ENCODE measurements around the gene TBPL2.
A peak's percentile ranks its signal among the peaks of the same experiment; 100 is the strongest.

TBPL2 gene

DNA sequence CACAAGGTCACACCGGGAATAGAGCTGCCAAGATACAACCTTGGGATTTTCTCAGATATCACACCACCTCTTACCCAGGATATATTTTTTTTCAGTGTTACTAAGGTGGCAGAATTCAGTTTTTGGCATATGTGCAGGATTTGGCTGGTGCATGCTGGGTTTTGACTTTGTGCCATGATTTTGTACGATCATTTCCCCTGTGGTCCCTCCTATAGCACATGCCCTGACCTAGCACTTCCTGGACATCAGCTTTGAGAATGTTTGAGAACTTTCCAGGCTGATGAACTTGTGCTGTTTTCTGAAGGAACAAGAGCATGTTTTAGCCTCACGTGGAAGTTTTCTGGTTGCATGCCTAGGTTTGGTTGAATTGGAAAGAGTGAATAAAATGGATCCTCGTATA lies 11.0 kb upstream of the TBPL2 start:
- H3K4me3 ChIP-seq = no peak overlapping the region
- H3K27ac ChIP-seq = no peak overlapping the region
- no peak for DNase-seq (ENCODE audit: low spot score)

DNA sequence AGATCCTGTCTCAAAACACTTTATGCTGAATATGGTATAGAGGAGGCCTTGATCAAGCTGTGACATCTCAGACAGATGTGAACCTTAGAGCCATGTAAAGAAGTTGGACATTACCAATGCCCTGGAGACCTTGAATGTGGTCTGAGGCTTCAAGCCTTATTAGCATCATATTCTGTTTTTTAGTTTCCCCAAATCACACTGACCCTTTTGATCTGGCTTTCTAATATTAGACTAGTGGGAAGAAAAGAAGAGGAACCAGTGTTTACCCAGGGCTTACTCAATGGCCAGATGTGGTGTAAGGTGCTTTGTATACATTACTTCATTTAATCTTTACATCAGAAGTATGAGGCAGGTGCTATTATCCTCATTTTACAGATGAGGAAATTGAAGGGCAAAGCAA lies 10.6 kb upstream of the TBPL2 start:
- no peak overlapping the region for H3K27ac ChIP-seq
- DNase-seq (ENCODE audit: low spot score) = no peak
- H3K4me3 ChIP-seq = no peak overlapping the region
- TF ChIP-seq, protein P1, sequence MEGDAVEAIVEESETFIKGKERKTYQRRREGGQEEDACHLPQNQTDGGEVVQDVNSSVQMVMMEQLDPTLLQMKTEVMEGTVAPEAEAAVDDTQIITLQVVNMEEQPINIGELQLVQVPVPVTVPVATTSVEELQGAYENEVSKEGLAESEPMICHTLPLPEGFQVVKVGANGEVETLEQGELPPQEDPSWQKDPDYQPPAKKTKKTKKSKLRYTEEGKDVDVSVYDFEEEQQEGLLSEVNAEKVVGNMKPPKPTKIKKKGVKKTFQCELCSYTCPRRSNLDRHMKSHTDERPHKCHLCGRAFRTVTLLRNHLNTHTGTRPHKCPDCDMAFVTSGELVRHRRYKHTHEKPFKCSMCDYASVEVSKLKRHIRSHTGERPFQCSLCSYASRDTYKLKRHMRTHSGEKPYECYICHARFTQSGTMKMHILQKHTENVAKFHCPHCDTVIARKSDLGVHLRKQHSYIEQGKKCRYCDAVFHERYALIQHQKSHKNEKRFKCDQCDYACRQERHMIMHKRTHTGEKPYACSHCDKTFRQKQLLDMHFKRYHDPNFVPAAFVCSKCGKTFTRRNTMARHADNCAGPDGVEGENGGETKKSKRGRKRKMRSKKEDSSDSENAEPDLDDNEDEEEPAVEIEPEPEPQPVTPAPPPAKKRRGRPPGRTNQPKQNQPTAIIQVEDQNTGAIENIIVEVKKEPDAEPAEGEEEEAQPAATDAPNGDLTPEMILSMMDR (IDR thresholded peaks at IDR 0.05) = no peak

More for the DNA sequence above, 11.0 kb upstream of the TBPL2 start:
- TF ChIP-seq, protein P1 (IDR thresholded peaks at IDR 0.05) = no peak

DNA sequence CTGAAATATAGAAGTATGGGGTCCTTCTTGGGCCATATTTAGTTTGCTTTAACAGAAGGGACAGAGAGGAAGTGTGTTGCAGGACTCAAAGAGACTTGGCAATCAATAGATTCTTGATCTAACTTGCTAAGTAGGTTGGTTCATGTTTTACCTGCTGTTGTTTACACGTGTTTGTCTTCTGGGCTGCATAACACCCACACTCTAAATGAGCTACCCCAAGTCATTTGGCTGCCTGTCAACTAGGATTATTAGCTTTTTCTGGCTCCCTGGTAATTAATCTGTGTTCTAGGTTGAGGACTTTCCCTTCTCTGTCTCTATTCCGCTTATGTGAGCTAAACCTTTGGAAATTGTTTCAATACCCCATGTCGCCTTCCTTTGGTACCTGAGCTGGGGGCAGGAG lies 10.1 kb upstream of the TBPL2 start:
- H3K4me3 ChIP-seq = no peak overlapping the region
- TF ChIP-seq, protein P1 (IDR thresholded peaks at IDR 0.05) = no peak
- H3K27ac ChIP-seq = no peak overlapping the region
- DNase-seq (ENCODE audit: low spot score) = no peak

GRCh38 chr14:55450124-55450523 lies 9.7 kb upstream of the TBPL2 start:
- DNase-seq (ENCODE audit: low spot score) = no peak
- TF ChIP-seq, protein P1 (IDR thresholded peaks at IDR 0.05) = no peak
- Histone ChIP-seq H3K4me3 (no peak overlapping the region), H3K27ac (no peak overlapping the region)

DNA sequence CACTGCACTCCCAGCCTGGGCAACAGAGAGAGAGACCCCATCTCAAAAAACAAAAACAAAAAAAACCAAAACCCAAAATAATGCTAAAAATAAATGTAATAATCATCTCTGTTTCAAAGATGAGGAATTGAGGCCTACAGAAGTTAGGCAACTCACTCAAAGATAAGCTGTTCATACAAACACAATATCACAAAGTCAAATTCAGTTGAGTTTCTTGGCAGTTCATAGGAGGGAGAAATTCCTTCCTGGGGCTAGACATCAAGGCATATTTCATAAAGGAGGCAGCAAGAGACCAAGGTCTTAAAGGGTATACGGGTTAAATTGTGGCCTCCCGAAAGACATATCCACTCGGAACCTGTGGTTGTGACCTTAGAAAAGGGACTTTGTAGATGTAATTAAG lies 8.7 kb upstream of the TBPL2 start:
- Histone ChIP-seq H3K4me3 (no peak overlapping the region), H3K27ac (no peak overlapping the region)
- no peak for DNase-seq (ENCODE audit: low spot score)
- TF ChIP-seq, protein P1 (IDR thresholded peaks at IDR 0.05) = no peak

DNA sequence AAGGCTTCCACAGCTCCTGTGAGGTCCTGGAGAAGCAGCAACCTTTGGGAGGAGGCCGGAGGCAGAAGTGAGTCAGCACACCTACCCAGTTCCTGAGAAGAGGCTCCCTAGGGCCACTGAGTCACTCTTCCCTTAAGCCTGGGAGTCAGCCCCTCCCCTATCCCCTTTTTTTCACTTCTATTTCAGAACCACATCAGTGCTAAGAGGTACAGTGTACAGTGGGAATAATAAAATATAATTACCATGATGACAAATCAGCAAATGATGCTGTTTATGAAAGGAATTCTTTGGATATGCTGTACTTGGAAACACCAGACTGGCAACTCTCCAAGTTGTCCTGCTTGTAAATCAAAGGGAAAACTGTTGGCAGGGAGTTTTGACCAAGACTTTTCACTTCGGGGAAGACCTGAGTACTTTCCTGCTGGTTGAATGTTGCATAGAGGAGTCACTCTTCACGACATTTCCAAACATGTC lies 7.8 kb upstream of the TBPL2 start:
- no peak for DNase-seq (ENCODE audit: low spot score)
- H3K27ac ChIP-seq = peak overlapping the region in 1 of 2 donors; percentile 19

GRCh38 chr14:55446833-55447232 lies 6.4 kb upstream of the TBPL2 start:
- DNase-seq (ENCODE audit: low spot score) = no peak
- Histone ChIP-seq H3K27ac (no peak overlapping the region), H3K4me3 (no peak overlapping the region)
- TF ChIP-seq, protein P1 (IDR thresholded peaks at IDR 0.05) = no peak

More for the DNA sequence above, 7.8 kb upstream of the TBPL2 start:
- TF ChIP-seq, protein P1 (IDR thresholded peaks at IDR 0.05) = no peak
- no peak overlapping the region for H3K4me3 ChIP-seq

Data from coronary artery (tissue), 2 donors.